Heart left ventricle (tissue), 16 donors: ENCODE data around the gene EYS. TPM values are rescaled to one million over a fixed set of nuclear protein-coding genes. Genes with fewer than 3 reads are reported as not detected.

Experiments used
- ATAC-seq, 4 donors: fragments of 200-7000 bp; cut with Tn5 transposase; one replicate each; pipeline ENCODE4 v1.9.1; 2020 to 2022; ENCODE audit warnings: moderate library complexity in 4 of 4, mild to moderate bottlenecking in 3 of 4, moderate number of reproducible peaks in 1 of 4
- DNase-seq, 5 donors: peaks; one replicate each; pipeline ENCODE4 v3.0.0-alpha.2; 2020
- H3K27ac ChIP-seq, 12 donors: fragments of 200-600 bp; sonication (generic) in 4 of 12; one replicate each; pipeline versions ENCODE4 v1.5.0 to v1.8.0; 2016 to 2022; ENCODE audit warnings: mild to moderate bottlenecking in 2 of 12
- H3K27me3 ChIP-seq, 9 donors: fragments of 200-600 bp; sonication (generic) in 2 of 9; one replicate each; pipeline versions ENCODE4 v1.5.1 to v1.8.0; 2016 to 2022; ENCODE audit warnings: mild to moderate bottlenecking in 3 of 9
- H3K36me3 ChIP-seq, 9 donors: fragments of 200-600 bp; sonication (generic) in 2 of 9; one replicate each; pipeline versions ENCODE4 v1.5.0 to v1.8.0; 2018 to 2022; ENCODE audit warnings: mild to moderate bottlenecking in 2 of 9
- H3K4me1 ChIP-seq, 12 donors: fragments of 200-600 bp; sonication (generic) in 4 of 12; one replicate each; pipeline versions ENCODE4 v1.5.0 to v1.8.0; 2016 to 2022; ENCODE audit warnings: mild to moderate bottlenecking in 3 of 12
- H3K4me3 ChIP-seq, 12 donors: fragments of 200-600 bp; sonication (generic) in 4 of 12; one replicate each; pipeline versions ENCODE4 v1.5.0 to v1.8.0; 2017 to 2022; ENCODE audit warnings: mild to moderate bottlenecking in 9 of 12, moderate library complexity in 4 of 12
- H3K9me3 ChIP-seq, 12 donors: fragments of 200-600 bp; sonication (generic) in 4 of 12; one replicate each; pipeline versions ENCODE4 v1.5.0 to v1.8.0; 2016 to 2022; ENCODE audit warnings: mild to moderate bottlenecking in 1 of 12
- POLR2A ChIP-seq, 2 donors: fragments of 450-650 bp; IDR thresholded peaks; one replicate each; pipeline ENCODE4 v1.6.1; 2017; ENCODE audit warnings: antibody characterized with exemption in 2 of 2, mild to moderate bottlenecking in 2 of 2, moderate library complexity in 2 of 2
- WGBS, 4 donors: extraction: QIAGEN DNeasy Blood & Tissue Kit in 2 of 4; methylation state at CpG; one replicate each; pipeline versions ENCODE4 v1.1.5 to v1.1.7; 2013 to 2018; 5-methylcytosine and 5-hydroxymethylcytosine counted together
- intact Hi-C, 10 donors: fragments of 100-400 bp; cut with DNase I; formaldehyde crosslinking; loops; one replicate each; pipeline versions ENCODE4 v1.11.1 to v1.14.2; 2022
- polyA plus RNA-seq, 2 donors: library from polyadenylated mRNA; stranded (reverse); fragments of 200-250 nt; gene quantifications; one replicate each; pipeline ENCODE4 v1.2.3, GENCODE V29; 2013
- total RNA-seq, 9 donors: library from RNA; depleted of rRNA in 2 of 9; stranded (reverse); fragments of >200 nt in 2 of 9; fragmentation: NEBNext Ultra II Directional in 3 of 9; extraction: Animal tissue kit (Norgen Biotek cat#: 25700) in 3 of 9; gene quantifications; one replicate each; pipeline versions ENCODE4 v1.1.0 to v1.2.4, GENCODE V29; 2016 to 2023
- TF ChIP-seq, protein P1 (sequence below), 12 donors: fragments of 200-600 bp; sonication (generic) in 4 of 12; IDR thresholded peaks; one replicate each; pipeline versions ENCODE4 v1.5.0 to v1.8.0; 2018 to 2022; ENCODE audit warnings: antibody characterized with exemption in 12 of 12, mild to moderate bottlenecking in 5 of 12
- donor health status: ischemic (EF 13 %, LVEDD 7.1; RV severe dilation, severe dysfunction).
- donor health status: healthy with polysubstance abuse.
- donor health status: DM: no; HTN: yes; CAD: no.
- donor health status: DM: no; HTN: no; CAD: no.
- donor health status: ischemic (EF 25% LVEDD 6.9; RV normal size, moderate dysfunction).
- donor health status: ischemic (EF 25% LVEDD 5.7; RV mildly dilated, moderate dysfunction).
- donor health status: healthy.
- donor health status: DM: yes; HTN: yes; CAD: no.
- donor health status: ischemic (EF 35%, LVEDD 5.7; RV mildly dilated, moderate dysfunction).
- donor health status: nonischemic (EF 11% LVEDD 7.7; RV severe dilation, severe dysfunction).
- donor health status: DM: yes; HTN: yes; CAD: no.
- donor health status: PGD.
- donor health status: ischemic (EF 29% LVEDD 5.4; RV normal size, mild dysfunction).
- donor health status: nonischemic (EF 23%, LVEDD 6.1; RV moderate dilation, normal function).

EYS gene
- total and polyA plus RNA-seq, 11 donors = 0.07 to 0.27 (median 0.08) TPM; not detected in 8

DNA sequence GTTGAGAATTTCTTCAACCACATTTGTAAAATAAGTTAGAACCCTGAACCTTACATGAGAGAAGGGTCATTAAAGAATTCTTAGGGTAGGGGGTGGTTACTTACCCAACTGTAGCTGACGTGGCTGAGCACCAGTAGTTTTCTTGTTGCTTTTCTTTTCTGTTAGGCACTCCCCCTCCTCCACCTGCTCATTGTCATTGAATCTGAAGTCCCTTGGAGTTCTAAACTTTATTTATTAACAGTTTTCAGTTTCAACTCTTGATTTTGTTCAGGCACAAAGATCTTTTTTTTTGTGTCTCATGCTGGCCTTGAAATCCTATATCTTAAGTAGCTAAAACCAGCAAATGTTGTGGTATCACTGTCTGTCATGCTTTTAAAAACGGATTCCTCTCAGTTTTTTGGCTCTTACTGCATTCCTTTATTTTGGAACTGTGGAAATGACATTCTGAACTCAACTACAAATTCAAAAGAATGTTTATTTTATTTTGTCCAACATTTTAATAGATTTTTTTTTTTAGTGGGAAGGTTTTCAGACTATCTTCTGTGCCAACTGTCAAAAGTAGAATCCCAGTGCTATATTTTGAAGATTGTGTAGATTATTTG lies 1606.2 kb downstream of the EYS start:
- TF ChIP-seq, protein P1, sequence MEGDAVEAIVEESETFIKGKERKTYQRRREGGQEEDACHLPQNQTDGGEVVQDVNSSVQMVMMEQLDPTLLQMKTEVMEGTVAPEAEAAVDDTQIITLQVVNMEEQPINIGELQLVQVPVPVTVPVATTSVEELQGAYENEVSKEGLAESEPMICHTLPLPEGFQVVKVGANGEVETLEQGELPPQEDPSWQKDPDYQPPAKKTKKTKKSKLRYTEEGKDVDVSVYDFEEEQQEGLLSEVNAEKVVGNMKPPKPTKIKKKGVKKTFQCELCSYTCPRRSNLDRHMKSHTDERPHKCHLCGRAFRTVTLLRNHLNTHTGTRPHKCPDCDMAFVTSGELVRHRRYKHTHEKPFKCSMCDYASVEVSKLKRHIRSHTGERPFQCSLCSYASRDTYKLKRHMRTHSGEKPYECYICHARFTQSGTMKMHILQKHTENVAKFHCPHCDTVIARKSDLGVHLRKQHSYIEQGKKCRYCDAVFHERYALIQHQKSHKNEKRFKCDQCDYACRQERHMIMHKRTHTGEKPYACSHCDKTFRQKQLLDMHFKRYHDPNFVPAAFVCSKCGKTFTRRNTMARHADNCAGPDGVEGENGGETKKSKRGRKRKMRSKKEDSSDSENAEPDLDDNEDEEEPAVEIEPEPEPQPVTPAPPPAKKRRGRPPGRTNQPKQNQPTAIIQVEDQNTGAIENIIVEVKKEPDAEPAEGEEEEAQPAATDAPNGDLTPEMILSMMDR (IDR thresholded peaks at IDR 0.05) = no peak
- no peak for TF ChIP-seq POLR2A (IDR thresholded peaks at IDR 0.05)
- DNase-seq (no peak), ATAC-seq (no peak)
- H3K9me3 ChIP-seq = peaks cover 0 to 15% (median 0%) of the 10 kb centered on the region in 12 donors
- no peaks in the 10 kb centered on the region for H3K27me3 ChIP-seq
- H3K27ac ChIP-seq = no peak overlapping the region
- no peaks in the 10 kb centered on the region for H3K36me3 ChIP-seq
- intact Hi-C loops = no loop called here
- no peak overlapping the region for H3K4me3 ChIP-seq
- WGBS, 4 donors = 49 to 55% (median 53%) methylated on average over 2 of the region's 2 CpGs
- no peaks in the 10 kb centered on the region for H3K4me1 ChIP-seq

DNA sequence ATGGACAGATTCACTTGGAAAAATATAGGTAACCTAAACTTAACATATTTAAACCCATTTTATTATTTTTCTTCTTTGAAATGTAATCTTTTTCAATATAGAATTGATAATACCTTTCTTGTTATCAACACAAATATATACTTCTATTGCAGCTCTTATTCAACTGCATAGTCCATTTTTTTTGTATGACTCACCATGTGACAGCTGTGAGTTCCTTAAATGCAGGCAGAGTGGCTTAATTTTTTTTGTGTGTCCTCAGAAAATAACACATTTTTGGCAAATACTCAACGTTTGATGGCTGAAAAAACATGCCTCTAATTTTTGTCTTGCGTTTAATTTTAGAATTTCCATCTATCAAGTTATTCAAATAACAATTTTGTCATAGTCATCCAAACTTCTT lies 1616.7 kb downstream of the EYS start:
- WGBS, 4 donors = 43 to 56% (median 53%) methylated on average over 2 of the region's 2 CpGs
- H3K36me3 ChIP-seq = no peaks in the 10 kb centered on the region

DNA sequence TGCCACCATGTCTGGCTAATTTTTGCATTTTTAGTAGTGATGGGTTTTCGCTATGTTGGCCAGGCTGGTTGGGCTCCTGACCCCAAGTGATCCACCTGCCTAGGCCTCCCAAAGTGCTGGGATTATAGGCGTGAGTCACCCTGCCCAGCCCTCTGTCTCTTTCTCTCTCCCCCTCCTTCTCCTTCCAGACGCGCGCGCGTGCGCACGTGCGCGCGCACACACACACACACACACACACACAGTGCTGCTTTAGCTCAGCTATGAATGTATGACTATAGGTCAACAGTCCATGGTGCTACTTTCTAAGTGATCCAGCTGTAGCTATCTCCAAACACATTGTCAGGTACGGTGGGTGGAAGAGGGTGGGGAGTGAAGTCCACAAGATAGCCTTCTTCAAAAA lies 1621.9 kb downstream of the EYS start:
- H3K9me3 ChIP-seq = peaks cover 0 to 2% (median 0%) of the 10 kb centered on the region in 12 donors
- H3K4me1 ChIP-seq = no peaks in the 10 kb centered on the region
- H3K36me3 ChIP-seq = no peaks in the 10 kb centered on the region
- intact Hi-C loops = no loop called here
- ATAC-seq (no peak), DNase-seq (no peak)
- no peak overlapping the region for H3K4me3 ChIP-seq
- no peaks in the 10 kb centered on the region for H3K27me3 ChIP-seq
- WGBS, 4 donors = 65 to 93% (median 92%) methylated on average over 13 of the region's 13 CpGs
- no peak overlapping the region for H3K27ac ChIP-seq
- TF ChIP-seq POLR2A (IDR thresholded peaks at IDR 0.05) = no peak
- TF ChIP-seq, protein P1 (IDR thresholded peaks at IDR 0.05) = no peak

More for the DNA sequence above, 1616.7 kb downstream of the EYS start:
- H3K27ac ChIP-seq = no peak overlapping the region
- DNase-seq = no peak
- H3K4me3 ChIP-seq = no peak overlapping the region
- no peak for ATAC-seq
- H3K4me1 ChIP-seq = no peaks in the 10 kb centered on the region
- H3K27me3 ChIP-seq = no peaks in the 10 kb centered on the region
- peaks cover 0 to 24% (median 4%) of the 10 kb centered on the region in 12 donors for H3K9me3 ChIP-seq
- intact Hi-C loops = no loop called here
- TF ChIP-seq, protein P1 (IDR thresholded peaks at IDR 0.05) = no peak
- TF ChIP-seq POLR2A (IDR thresholded peaks at IDR 0.05) = no peak

DNA sequence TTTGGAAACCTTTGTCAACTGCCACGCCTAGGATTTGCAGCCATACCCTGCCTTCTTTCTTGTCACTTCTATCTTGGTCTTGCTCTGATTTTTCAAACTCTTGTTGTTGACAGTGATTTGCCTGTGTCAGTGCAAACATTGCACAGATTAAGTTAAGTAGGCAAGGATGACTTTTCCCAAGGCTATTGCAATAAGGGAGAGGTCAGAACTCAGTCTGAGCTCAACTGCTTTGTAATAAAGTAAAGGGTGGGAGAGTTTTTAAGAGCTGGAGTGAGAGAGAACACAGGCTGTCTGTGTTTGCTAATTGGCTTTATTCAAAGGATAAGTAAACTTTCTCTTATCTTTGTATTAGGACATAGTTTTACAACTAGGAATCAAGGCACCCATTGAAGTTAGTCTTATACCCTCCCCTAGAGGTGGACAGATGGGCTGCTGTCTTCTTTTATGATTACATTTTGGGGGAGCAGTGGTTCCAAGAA lies 1622.8 kb downstream of the EYS start:
- no peak overlapping the region for H3K4me3 ChIP-seq
- H3K9me3 ChIP-seq = peaks cover 0 to 3% (median 0%) of the 10 kb centered on the region in 12 donors
- intact Hi-C loops = no loop called here
- H3K36me3 ChIP-seq = no peaks in the 10 kb centered on the region
- ATAC-seq (no peak), DNase-seq (no peak)
- no peaks in the 10 kb centered on the region for H3K27me3 ChIP-seq
- WGBS, 4 donors = 74 to 89% (median 81%) methylated on average over 1 of the region's 1 CpG
- TF ChIP-seq POLR2A (IDR thresholded peaks at IDR 0.05) = no peak
- TF ChIP-seq, protein P1 (IDR thresholded peaks at IDR 0.05) = no peak
- no peaks in the 10 kb centered on the region for H3K4me1 ChIP-seq
- H3K27ac ChIP-seq = no peak overlapping the region
